Suppressor macrophage treated with lipopolysaccharide for 1 hour (primary cell): Measurements from ENCODE around the gene OVCH2.
"Not testable (repeated sequence)": the region's sequence is repeated elsewhere in the genome, so short reads cannot be mapped to it uniquely, and the experiment has no call there.

Experiments
- DNase-seq, 3 donors: peaks; one replicate each; pipeline ENCODE4 v3.0.0-alpha.2; 2020 to 2022

Gene OVCH2

GRCh38 chr11:7706377-7706776 is at the start of gene OVCH2:
TSS of gene OVCH2 (minus strand) at chr11:7706477. CDS start at chr11:7706394, 83 bp downstream.
- DNase-seq, result no peak

GRCh38 chr11:7749456-7749855 is 43.2 kb upstream of the OVCH2 start:
- peak; percentile 21 to 53 (median 51) for DNase-seq

GRCh38 chr11:7734767-7735166 is 28.5 kb upstream of the OVCH2 start:
- DNase-seq, result not testable (repeated sequence)

GRCh38 chr11:7714786-7715185 is 8.5 kb upstream of the OVCH2 start:
- DNase-seq, result peak; percentile 41 to 59 (median 47)

GRCh38 chr11:7703740-7704139 is 2.5 kb downstream of the OVCH2 start:
- DNase-seq, result no peak

DNA sequence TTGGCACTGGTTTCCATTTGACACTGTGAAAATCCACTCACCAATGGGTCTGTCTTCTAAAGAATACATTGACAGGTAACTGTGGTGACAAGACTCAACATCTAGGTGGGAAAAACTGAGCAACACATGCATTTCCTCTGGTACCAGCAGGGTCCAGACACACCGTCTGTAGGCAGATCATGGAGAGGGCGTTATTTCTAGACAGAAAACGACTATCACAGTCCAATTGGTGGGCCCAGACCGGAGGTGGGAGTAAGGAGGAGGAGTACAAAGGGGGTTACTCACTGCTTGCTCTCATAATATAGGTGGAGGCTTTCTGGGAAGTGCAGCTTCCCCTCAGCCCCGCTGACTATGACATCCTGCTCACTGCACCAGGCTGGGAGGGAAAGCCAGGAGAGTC is 9.9 kb downstream of the OVCH2 start:
- DNase-seq, result no peak

GRCh38 chr11:7694235-7694634 is 12.0 kb downstream of the OVCH2 start:
- no peak for DNase-seq

DNA sequence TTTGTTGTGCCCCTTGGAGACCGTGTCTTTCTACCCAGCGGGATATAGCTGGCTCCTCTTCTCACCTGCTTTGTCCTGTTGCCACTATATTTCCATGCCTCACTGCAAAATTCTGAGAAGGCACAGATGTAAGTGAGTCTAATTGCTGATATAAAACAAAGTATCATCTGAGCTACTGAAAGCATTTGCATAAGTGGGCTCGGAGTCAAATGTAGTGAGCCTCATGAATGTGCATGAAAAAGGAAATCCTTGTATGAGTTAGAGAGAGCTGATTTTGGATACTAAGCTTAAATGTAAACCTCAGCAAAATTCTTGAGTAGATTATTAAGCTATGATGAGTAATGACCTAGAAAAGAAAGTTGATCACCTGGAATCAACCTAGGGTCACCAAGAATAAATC is 13.9 kb downstream of the OVCH2 start:
- DNase-seq, result no peak

DNA sequence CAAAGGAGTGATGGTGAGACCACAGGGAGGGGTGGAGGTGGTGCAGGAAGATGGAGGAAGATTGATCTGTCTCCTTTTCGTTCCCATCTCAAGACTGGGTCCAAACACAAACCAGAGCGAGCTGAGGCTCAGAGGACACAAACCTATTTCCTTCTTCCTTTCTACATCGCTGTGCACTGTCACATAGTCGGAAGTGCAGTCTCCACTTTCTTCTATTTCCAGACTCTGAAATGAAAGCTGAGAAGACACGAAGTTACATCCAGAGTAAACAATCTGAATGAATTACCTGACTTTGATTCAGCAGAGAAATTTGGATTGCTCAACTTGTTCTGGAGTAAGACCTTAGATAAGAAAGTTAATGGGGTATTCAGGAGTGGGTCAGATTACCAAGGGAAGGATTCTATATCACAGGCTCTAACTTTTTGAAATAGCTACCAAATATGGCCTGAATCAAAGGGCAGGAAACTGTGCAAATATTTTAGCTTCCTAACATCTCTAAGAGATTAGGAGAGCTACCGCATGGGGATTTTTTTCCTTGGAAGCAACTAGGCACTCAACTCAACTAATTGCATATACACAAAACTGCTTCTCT is 14.4 kb downstream of the OVCH2 start:
- DNase-seq, result no peak

DNA sequence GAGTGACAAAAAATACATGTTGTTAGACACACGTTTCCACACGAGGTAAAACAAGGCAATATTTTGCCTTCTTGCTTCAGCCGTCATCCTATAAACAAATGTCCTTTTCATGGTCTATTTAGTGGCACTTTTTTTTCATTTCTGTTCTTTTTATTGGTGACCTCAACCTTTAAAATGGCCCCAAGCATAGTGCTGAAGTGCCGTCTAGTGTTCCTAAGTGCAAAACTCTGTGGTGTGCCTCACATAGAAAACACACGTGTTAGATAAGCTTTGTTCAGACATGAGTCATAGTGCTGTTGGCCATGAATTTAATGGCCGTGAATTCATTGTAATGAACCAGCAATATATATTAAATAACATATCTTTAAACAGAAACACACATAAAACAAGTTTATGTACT is 15.6 kb downstream of the OVCH2 start:
- DNase-seq, result peak in 2 of 3 donors; percentile 44 to 57

- no peak for DNase-seq
Observed at GRCh38 chr11:7689239-7689638, 17.0 kb downstream of the OVCH2 start.

DNA sequence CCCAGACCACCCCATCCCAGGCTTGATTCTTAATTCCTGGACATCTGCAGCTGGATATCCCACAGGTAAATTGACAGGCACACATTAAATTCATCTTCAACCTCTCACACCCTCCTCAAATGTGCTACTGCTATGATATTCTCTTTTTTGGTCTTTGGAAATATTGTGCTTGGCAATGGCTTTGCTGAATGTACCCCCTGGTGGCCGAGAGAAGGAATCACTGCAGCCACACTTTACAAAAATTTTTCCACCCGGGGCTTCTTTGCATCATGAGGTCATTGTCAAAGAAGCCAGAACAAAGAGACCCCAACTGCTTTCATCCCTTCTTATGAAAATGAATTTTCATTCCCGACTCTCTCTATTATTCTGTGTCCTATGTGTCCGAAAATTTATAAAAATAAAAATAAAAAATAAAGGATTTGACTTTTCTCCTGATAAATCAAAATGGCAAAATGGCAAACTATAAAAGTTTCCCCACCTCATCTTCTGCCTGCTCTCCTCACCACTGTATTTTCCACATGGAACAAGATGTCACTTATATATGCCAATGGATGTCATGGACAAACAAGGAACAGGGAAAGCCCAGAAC is 17.9 kb downstream of the OVCH2 start:
- peak; percentile 55 to 61 (median 59) for DNase-seq

DNA sequence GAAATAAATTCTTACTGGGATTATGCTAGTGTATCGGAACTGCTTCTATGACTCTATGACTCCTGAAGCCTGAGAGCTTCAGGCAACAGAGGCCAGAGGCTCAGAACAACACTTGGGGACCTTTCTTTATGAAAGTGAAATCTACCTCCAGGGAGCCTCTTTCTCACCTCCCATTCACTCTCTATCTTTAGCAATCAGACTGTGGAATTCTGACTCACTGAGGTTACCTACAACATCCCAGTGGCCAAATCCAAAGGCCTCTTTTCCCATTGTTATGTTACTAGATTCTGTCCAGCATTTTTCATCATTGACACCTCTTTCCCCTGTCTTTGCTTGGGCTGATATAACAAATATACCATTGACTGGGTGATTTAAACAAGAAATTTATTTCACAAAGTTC is 18.9 kb downstream of the OVCH2 start:
- DNase-seq, result no peak

- no peak for DNase-seq
Observed at GRCh38 chr11:7686761-7687160, 19.5 kb downstream of the OVCH2 start.

GRCh38 chr11:7683571-7683970 is 22.7 kb downstream of the OVCH2 start:
- DNase-seq, result no peak

- DNase-seq, result no peak
Observed at GRCh38 chr11:7677796-7678201, 28.5 kb downstream of the OVCH2 start.

GRCh38 chr11:7677071-7677470 is 29.2 kb downstream of the OVCH2 start:
- DNase-seq, result peak; percentile 71 to 92 (median 84)

DNA sequence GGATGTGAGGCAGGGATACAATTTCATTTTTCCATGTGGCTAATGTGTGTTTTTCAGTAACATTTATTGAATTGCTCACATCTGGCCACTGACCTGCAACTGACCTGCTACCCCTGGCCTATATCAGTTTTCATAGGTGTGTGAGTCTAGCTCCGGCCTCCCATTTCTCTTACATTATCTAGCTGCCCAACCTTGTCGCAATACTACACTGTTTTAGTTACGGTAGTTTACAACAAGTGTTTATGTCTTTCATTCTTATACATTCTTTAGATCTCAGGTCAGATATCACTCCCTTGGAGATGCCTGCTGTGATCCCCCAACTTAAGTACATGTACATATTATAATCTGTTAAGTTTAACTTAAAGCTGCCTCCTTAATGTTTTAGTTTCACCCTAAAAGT is 30.6 kb downstream of the OVCH2 start:
- DNase-seq, result no peak

DNA sequence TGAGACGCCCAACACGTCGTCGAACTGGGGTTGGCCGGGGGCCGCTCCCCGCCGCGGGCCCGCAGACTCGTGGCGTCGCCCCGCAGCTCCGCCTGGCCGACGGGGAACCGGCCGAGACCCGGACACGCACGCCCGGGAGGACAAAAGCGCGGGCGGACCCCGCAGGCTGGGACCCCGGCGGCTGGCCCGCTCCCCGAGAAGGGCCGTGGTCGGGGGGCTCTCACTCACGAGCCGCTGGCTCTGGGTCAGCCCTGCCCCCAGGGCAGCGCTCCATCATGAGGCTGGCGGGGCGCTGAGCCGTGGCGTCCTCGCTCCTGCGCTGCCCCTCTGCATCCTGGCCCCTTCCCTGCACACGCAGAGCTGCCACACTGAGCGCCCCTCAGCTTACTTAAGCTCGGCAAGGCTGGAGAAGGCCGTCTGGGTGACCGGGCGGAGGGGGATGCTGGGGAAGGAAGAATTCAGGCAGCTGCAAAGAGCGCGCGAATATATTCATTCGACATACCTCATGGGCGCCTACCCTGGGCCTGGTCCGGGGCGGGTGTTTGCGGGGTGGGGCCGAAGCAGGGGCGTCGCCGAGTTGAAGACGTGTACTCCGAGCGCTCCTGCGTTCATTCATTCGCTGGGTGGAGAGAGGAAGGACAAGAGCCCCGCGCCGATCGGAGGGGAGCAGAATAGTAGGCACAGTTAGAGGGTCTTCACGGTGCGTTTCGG is 32.4 kb downstream of the OVCH2 start:
- DNase-seq, result peak in 1 of 3 donors; percentile 15

DNA sequence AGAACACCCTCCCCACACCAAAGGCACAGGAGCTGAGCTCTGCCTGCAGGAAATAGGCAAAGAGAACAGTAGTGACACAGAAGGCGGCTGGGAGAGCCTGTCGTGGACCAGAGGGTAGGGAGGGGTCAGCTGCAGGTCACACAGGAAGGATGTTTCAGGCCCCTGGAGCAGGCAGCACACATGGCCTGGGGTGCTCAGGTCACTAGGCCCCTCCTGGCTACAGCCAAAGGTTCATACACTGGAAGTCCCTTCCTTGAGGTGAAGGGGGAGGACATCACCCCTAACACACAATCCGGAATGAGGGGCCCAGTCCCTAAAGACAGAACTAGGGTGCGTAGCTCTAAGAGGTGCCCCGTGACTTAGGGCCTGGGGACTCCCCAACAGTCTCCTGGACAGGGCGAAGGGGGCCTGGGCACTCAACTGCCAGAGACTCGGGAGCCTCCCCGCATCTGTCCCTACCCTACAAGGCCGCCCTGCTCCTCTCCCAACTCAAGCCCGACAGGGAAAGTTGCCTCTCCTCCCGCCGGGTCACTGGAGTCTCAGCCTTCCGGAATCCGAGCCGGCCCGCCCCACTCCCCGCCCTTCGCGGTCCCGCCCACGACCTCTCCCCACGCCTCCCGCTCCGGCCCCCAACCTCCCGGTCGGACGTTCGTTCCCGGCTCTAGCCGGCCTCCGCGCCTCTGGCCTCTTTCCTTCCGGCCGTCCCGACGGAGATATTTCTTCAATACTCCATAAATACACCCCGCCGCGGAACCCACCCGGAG is 33.1 kb downstream of the OVCH2 start, which contains the start of gene CYB5R2:
Gene CYB5R2 (minus strand): TSS at position 541 of the 764 bp plus-strand sequence. CDS start 675 bp downstream, outside the sequence.
- DNase-seq, result peak; percentile 61 to 79 (median 64)

DNA sequence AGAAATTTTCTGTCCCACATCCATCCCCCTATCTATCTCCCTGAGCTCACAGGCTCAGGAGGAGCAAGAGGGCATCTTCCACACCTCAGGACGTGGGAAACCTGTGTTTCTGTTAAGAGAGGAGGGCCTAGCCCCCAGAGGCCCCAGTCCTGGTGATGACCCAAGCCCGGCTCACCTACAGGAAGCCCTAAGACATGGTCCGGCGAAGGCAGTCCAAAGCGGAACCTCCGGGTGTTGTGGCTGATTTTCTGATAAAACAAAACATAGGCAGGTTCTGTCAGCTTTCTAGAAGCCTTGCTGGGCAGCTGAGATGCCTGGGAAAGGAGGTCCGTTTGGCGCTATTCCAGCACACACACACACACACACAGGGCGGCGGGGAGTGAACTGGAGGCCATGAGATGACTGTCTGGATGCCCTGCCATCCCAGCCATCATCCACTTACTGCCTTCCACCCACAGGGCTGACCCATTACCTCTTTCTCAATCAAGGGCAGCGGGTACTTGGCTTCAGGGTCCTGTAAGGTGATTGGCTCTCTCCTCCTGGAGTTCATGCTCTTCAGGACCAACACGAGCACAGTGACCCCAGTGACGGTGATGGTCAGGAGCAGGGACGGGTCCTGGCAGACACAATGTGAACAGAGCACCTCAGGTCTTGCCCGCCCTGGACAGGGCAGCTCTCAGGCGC is 33.9 kb downstream of the OVCH2 start:
- no peak for DNase-seq

DNA sequence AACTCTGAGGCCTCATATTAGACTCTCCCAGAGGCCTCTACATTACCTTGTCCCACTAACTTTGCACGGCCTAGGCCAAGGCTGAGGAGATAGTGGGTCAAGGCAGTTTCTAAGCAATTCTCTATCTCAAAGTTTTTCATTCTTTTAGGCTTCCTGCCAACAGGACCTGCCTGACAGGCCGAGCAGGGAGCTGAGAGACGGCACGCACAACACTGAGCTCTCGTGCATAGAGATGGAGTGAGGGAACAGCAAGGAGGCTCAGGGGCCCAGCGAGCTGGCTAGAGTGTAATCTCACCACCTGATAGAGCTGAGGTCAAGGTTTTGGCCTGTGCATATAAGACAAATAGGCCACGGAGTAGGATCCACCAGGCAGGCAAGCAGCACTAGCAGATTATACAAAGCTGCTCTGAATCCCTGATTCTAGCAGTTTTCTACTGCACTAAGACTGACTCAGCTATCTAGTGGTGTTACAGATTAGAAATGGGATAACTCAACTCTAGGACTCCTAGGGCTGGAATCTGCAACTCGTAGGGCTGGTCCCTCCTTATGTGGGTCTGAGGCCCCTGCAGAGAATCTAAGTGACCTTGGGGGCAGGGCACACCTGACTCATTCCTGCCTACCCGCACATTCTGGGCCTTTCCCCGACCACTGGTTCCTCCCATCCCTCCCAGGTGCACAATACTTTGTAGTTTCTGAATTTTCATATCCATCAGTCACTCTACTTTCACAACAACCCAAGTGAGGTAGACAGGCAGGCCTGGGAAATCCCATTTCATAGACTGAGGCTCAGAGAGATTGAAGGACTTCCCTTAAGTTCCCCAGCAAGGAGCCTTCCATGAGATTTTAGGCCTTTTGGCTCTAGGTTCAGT is 34.7 kb downstream of the OVCH2 start:
- peak; percentile 23 to 59 (median 26) for DNase-seq
